Lower lobe of right lung (tissue), 2 donors: ENCODE measurements around the gene KCNK4. TPM values are rescaled to one million over a fixed set of nuclear protein-coding genes. Genes with fewer than 3 reads are reported as not detected.

Experiments
- ATAC-seq, 2 donors: fragments of 200-7000 bp; cut with Tn5 transposase; one replicate each; pipeline ENCODE4 v1.9.1; 2020 to 2022; ENCODE audit warnings: mild to moderate bottlenecking in 2 of 2, moderate library complexity in 2 of 2
- DNase-seq: peaks from one replicate; pipeline ENCODE4 v3.0.0-alpha.2; 2020
- H3K27ac ChIP-seq: fragments of 200-600 bp; one replicate; pipeline ENCODE4 v1.8.0; 2022
- H3K27me3 ChIP-seq: fragments of 200-600 bp; one replicate; pipeline ENCODE4 v1.8.0; 2022; ENCODE audit warnings: low read depth
- H3K36me3 ChIP-seq: fragments of 200-600 bp; one replicate; pipeline ENCODE4 v1.8.0; 2022; ENCODE audit warnings: mild to moderate bottlenecking
- H3K4me1 ChIP-seq: fragments of 200-600 bp; one replicate; pipeline ENCODE4 v1.8.0; 2022
- H3K4me3 ChIP-seq: fragments of 200-600 bp; one replicate; pipeline ENCODE4 v1.8.0; 2022; ENCODE audit warnings: mild to moderate bottlenecking
- H3K9me3 ChIP-seq: fragments of 200-600 bp; one replicate; pipeline ENCODE4 v1.8.0; 2022
- intact Hi-C: fragments of 100-400 bp; cut with DNase I; formaldehyde crosslinking; loops from one replicate; pipeline ENCODE4 v1.11.0; 2022
- total RNA-seq: library from RNA; stranded (reverse); fragmentation: NEBNext Ultra II Directional; extraction: Animal tissue kit (Norgen Biotek cat#: 25700); gene quantifications from one replicate; pipeline ENCODE4 v1.2.1, GENCODE V29; 2021
- TF ChIP-seq, protein P1 (sequence below): fragments of 200-600 bp; IDR thresholded peaks from one replicate; pipeline ENCODE4 v1.8.0; 2022; ENCODE audit warnings: antibody characterized with exemption, mild to moderate bottlenecking
- donor health status: DM: no; HTN: yes; CAD: no; lungs with severe emphysema.

KCNK4 gene
- total RNA-seq, 1 donor from 2014 or later: not detected

DNA sequence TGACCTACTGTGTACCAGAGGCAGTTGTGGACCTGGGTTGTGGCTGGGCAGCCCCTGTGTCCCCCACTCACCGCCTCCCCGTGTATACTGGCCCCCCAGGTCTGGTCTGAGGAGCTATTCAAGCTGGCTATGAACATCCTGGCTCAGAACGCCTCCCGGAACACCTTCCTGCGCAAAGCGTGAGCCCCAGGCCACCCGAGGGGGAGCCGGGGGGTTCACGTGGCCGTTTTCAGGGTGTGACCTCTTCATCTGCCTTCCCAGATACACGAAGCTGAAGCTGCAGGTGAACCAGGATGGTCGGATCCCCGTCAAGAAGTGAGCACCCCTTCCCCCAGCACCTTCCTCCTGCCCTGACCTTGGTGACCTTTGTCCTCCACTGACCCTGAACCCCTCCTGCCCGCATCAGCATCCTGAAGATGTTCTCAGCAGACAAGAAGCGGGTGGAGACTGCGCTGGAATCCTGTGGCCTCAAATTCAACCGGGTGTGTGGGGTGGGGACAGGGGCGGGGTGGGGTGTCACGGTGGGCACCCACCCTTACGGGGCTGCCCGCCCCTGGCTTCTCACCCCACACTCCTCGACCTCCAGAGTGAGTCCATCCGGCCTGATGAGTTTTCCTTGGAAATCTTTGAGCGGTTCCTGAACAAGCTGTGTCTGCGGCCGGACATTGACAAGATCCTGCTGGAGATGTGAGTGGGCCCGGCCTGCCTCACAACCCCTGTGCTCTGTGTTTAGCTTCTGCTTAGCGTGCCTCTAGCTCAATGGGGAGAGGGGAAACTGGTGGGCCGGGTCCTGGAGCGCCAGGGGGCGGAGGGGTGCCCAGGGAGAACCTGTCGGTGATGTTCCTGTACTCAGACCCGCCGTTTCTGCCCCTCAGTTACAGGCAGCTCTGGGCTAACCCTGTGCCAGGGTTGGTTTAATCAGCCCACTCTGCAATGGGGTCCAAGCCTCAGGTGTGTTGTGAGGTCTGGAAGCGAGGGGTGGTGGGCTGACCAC, 35.7 kb upstream of the KCNK4 start:
- intact Hi-C loops: no loop called here
- Histone ChIP-seq H3K36me3 (peaks cover 61% of the 10 kb centered on the region), H3K9me3 (no peaks in the 10 kb centered on the region), H3K4me1 (peaks cover 26% of the 10 kb centered on the region), H3K27ac (no peak overlapping the region), H3K4me3 (no peak overlapping the region), H3K27me3 (no peaks in the 10 kb centered on the region)
- TF ChIP-seq, protein P1, sequence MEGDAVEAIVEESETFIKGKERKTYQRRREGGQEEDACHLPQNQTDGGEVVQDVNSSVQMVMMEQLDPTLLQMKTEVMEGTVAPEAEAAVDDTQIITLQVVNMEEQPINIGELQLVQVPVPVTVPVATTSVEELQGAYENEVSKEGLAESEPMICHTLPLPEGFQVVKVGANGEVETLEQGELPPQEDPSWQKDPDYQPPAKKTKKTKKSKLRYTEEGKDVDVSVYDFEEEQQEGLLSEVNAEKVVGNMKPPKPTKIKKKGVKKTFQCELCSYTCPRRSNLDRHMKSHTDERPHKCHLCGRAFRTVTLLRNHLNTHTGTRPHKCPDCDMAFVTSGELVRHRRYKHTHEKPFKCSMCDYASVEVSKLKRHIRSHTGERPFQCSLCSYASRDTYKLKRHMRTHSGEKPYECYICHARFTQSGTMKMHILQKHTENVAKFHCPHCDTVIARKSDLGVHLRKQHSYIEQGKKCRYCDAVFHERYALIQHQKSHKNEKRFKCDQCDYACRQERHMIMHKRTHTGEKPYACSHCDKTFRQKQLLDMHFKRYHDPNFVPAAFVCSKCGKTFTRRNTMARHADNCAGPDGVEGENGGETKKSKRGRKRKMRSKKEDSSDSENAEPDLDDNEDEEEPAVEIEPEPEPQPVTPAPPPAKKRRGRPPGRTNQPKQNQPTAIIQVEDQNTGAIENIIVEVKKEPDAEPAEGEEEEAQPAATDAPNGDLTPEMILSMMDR: no peak
- ATAC-seq: no peak
- DNase-seq: no peak

DNA sequence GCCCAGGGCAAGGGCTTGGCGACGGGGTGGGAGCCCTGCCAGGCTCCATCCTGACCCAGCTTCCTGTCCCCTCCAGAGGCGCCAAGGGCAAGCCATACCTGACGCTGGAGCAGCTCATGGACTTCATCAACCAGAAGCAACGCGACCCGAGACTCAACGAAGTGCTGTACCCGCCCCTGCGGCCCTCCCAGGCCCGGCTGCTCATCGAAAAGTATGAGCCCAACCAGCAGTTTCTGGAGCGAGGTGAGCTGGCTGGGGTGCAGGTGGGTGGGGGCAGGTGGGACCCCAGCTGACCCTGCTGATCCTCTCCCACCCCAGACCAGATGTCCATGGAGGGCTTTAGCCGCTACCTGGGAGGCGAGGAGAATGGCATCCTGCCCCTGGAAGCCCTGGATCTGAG, 34.8 kb upstream of the KCNK4 start:
- H3K9me3 ChIP-seq: no peaks in the 10 kb centered on the region
- intact Hi-C loops: no loop called here
- TF ChIP-seq, protein P1: no peak
- H3K4me1 ChIP-seq: peaks cover 19% of the 10 kb centered on the region
- H3K27ac ChIP-seq: no peak overlapping the region
- ATAC-seq (no peak), DNase-seq (no peak)
- no peak overlapping the region for H3K4me3 ChIP-seq
- peaks cover 66% of the 10 kb centered on the region for H3K36me3 ChIP-seq
- H3K27me3 ChIP-seq: no peaks in the 10 kb centered on the region

DNA sequence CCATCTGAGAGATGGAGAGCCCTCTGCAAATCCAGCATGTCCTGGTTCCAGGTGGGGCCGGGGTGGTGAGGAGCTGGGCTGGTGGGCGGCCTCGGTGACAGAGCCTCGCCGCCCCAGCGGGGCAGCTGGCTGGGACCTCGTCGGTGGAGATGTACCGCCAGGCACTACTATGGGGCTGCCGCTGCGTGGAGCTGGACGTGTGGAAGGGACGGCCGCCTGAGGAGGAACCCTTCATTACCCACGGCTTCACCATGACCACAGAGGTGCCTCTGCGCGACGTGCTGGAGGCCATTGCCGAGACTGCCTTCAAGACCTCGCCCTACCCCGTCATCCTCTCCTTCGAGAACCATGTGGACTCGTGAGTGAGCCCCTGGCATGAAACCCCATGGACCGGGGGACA, 32.7 kb upstream of the KCNK4 start:
- Histone ChIP-seq H3K4me1 (peaks cover 4% of the 10 kb centered on the region), H3K27ac (no peak overlapping the region), H3K27me3 (no peaks in the 10 kb centered on the region), H3K9me3 (no peaks in the 10 kb centered on the region), H3K4me3 (no peak overlapping the region), H3K36me3 (peaks cover 87% of the 10 kb centered on the region)
- no peak for ATAC-seq
- intact Hi-C loops: no loop called here
- TF ChIP-seq, protein P1: no peak
- DNase-seq: no peak

DNA sequence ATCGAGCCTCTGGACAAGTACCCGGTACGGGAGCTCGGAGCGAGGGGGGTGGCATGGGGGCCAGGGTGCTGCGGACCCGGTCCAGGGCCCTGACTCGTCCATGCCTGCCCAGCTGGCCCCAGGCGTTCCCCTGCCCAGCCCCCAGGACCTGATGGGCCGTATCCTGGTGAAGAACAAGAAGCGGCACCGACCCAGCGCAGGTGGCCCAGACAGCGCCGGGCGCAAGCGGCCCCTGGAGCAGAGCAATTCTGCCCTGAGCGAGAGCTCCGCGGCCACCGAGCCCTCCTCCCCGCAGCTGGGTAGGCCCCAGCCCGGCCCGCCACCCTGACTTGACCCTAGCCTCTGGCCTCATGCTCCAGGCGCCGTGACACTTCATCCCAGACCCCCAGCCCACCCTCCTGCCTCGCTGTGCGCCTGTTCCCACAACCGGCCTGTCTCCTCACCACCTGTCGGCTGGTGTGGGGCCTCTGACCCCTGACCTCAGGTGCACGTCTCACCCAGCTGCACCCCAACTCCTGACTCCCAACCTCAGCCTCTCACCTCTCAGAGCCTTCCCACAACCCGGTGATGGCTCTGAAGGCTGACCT, 32.1 kb upstream of the KCNK4 start:
- H3K9me3 ChIP-seq: no peaks in the 10 kb centered on the region
- no peak for ATAC-seq
- TF ChIP-seq, protein P1: no peak
- H3K27me3 ChIP-seq: no peaks in the 10 kb centered on the region
- no peak overlapping the region for H3K27ac ChIP-seq
- DNase-seq: no peak
- no peak overlapping the region for H3K4me3 ChIP-seq
- peaks cover 93% of the 10 kb centered on the region for H3K36me3 ChIP-seq
- no peaks in the 10 kb centered on the region for H3K4me1 ChIP-seq
- intact Hi-C loops: no loop called here

DNA sequence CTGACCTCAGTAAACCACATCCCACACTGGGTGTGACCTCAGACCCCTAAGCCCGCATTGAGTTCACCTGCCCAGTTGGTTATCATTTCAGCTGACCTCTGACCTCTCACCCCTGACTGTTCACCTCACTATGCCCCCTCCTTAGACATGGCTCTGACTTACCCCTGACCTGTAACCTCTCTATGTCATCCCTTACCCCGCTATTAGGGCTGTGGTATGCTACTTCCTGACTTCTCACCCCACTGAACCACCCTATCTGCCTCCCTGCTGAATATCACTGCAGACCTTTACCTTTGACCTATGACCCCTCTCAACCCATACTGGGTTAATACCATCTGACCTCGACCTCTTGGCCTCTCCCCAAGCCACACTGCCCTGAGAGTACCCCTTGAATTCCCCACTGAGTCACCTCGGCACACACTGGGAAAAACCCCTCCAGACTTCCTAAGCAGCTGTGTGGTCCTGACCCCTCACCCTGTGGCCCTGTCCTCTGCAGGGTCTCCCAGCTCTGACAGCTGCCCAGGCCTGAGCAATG, 31.5 kb upstream of the KCNK4 start:
- H3K36me3 ChIP-seq: peaks cover 95% of the 10 kb centered on the region
- DNase-seq: no peak

More for the DNA sequence above, 31.5 kb upstream of the KCNK4 start:
- H3K27ac ChIP-seq: no peak overlapping the region
- no peak for ATAC-seq
- H3K9me3 ChIP-seq: no peaks in the 10 kb centered on the region
- H3K27me3 ChIP-seq: no peaks in the 10 kb centered on the region
- H3K4me3 ChIP-seq: no peak overlapping the region
- TF ChIP-seq, protein P1: no peak
- intact Hi-C loops: no loop called here
- no peaks in the 10 kb centered on the region for H3K4me1 ChIP-seq
